ENCODE measurements around the gene ALKBH8.

- no peak for TF ChIP-seq CTCF (IDR thresholded peaks at IDR 0.05)
- TF ChIP-seq POLR2A (IDR thresholded peaks at IDR 0.05) = no peak
These were observed 46.9 kb upstream of the ALKBH8 start for GRCh38 chr11:107612445-107612844.
